MM.1S (cell line): ENCODE data around the gene CTNNA3.

ENCODE experiments used
- DNase-seq: peaks from one replicate; pipeline ENCODE4 v3.0.0-alpha.2; 2015
- H2AFZ ChIP-seq: fragments of 300-600 bp; sonication (generic); 2 replicates; pipeline ENCODE4 v1.6.0; 2016; ENCODE audit warnings: antibody characterized with exemption, low read length
- H3F3A ChIP-seq: fragments of 300-600 bp; sonication (generic); 2 replicates; pipeline ENCODE4 v1.6.1; 2016; ENCODE audit warnings: mild to moderate bottlenecking, antibody characterized with exemption, low read length, moderate library complexity, mixed read lengths; ENCODE audit not compliant: insufficient read depth
- H3K27ac ChIP-seq: fragments of 300-600 bp; sonication (generic); 2 replicates; pipeline ENCODE4 v1.5.1; 2016; ENCODE audit warnings: mild to moderate bottlenecking, low read length
- H3K27me3 ChIP-seq: fragments of 300-600 bp; sonication (generic); replicated peaks from 2 replicates; pipeline ENCODE4 v1.6.0; 2016; ENCODE audit warnings: low read length; ENCODE audit not compliant: insufficient read depth
- H3K36me3 ChIP-seq: fragments of 300-600 bp; sonication (generic); replicated peaks from 2 replicates; pipeline ENCODE4 v1.6.1; 2016; ENCODE audit warnings: mild to moderate bottlenecking, low read length, mixed read lengths; ENCODE audit not compliant: insufficient read depth
- H3K4me1 ChIP-seq: fragments of 300-600 bp; sonication (generic); 2 replicates; pipeline ENCODE4 v1.6.1; 2016; ENCODE audit warnings: low read length, mixed read lengths
- H3K4me2 ChIP-seq: fragments of 300-600 bp; sonication (generic); 2 replicates; pipeline ENCODE4 v1.6.0; 2016; ENCODE audit warnings: low read depth, low read length
- H3K4me3 ChIP-seq: fragments of 300-600 bp; sonication (generic); 2 replicates; pipeline ENCODE4 v1.5.1; 2016; ENCODE audit warnings: low read length, mixed read lengths
- H3K79me2 ChIP-seq: fragments of 300-600 bp; sonication (generic); 2 replicates; pipeline ENCODE4 v1.6.1; 2016; ENCODE audit warnings: mixed run types, low read length, mixed read lengths
- H3K9ac ChIP-seq: fragments of 300-600 bp; sonication (generic); 2 replicates; pipeline ENCODE4 v1.6.1; 2016; ENCODE audit warnings: low read length, mixed read lengths
- H3K9me2 ChIP-seq: fragments of 300-600 bp; sonication (generic); replicated peaks from 2 replicates; pipeline ENCODE4 v1.6.1; 2016; ENCODE audit warnings: mild to moderate bottlenecking, low read length, mixed read lengths; ENCODE audit not compliant: insufficient read depth
- H3K9me3 ChIP-seq: fragments of 300-600 bp; sonication (generic); replicated peaks from 2 replicates; pipeline ENCODE4 v1.6.1; 2016; ENCODE audit warnings: mild to moderate bottlenecking, low read length, mixed read lengths; ENCODE audit not compliant: insufficient read depth
- H4K20me1 ChIP-seq: fragments of 300-600 bp; sonication (generic); 2 replicates; pipeline ENCODE4 v1.6.1; 2016; ENCODE audit warnings: mild to moderate bottlenecking, low read length, moderate library complexity, mixed read lengths; ENCODE audit not compliant: insufficient read depth
- CTCF ChIP-seq: fragments of 300-600 bp; sonication (generic); IDR thresholded peaks from 2 replicates; pipeline ENCODE4 v1.5.1; 2016; ENCODE audit warnings: antibody characterized with exemption, low read length, mixed read lengths
- EZH2 ChIP-seq: fragments of 300-600 bp; sonication (generic); optimal IDR thresholded peaks from 2 replicates; pipeline ENCODE3; 2017; ENCODE audit warnings: low read depth, mild to moderate bottlenecking, antibody characterized with exemption, low read length, mixed read lengths
- EZH2phosphoT487 ChIP-seq: fragments of 300-600 bp; sonication (generic); IDR thresholded peaks from 2 replicates; pipeline ENCODE4 v1.6.1; 2018; ENCODE audit warnings: antibody characterized with exemption, low read length

CTNNA3 gene

GRCh38 chr10:67284589-67284988 is 411.4 kb downstream of the CTNNA3 start:
- no peaks in the 10 kb centered on the region for H4K20me1 ChIP-seq
- no peaks in the 10 kb centered on the region for H3K9me3 ChIP-seq
- no peak overlapping the region for H3K4me2 ChIP-seq
- no peaks in the 10 kb centered on the region for H3K9me2 ChIP-seq
- no peak overlapping the region for H2AFZ ChIP-seq
- H3K27me3 ChIP-seq: no peaks in the 10 kb centered on the region
- no peaks in the 10 kb centered on the region for H3K4me1 ChIP-seq
- H3K36me3 ChIP-seq: no peaks in the 10 kb centered on the region
- H3K79me2 ChIP-seq: no peaks in the 10 kb centered on the region
- no peak overlapping the region for H3K9ac ChIP-seq
- no peak overlapping the region for H3K4me3 ChIP-seq
- H3F3A ChIP-seq: no peaks in the 10 kb centered on the region
- H3K27ac ChIP-seq: no peak overlapping the region
- TF ChIP-seq CTCF (no peak), EZH2 (no peak), EZH2phosphoT487 (no peak)
- DNase-seq: no peak

GRCh38 chr10:67282871-67283270 is 413.1 kb downstream of the CTNNA3 start:
- no peak overlapping the region for H2AFZ ChIP-seq
- no peaks in the 10 kb centered on the region for H3F3A ChIP-seq
- no peak overlapping the region for H3K9ac ChIP-seq
- no peak overlapping the region for H3K27ac ChIP-seq
- no peaks in the 10 kb centered on the region for H3K27me3 ChIP-seq
- no peaks in the 10 kb centered on the region for H3K4me1 ChIP-seq
- no peak for DNase-seq
- no peak for TF ChIP-seq EZH2
- no peak for TF ChIP-seq EZH2phosphoT487
- no peak for TF ChIP-seq CTCF
- H3K9me3 ChIP-seq: no peaks in the 10 kb centered on the region
- no peaks in the 10 kb centered on the region for H3K36me3 ChIP-seq
- no peaks in the 10 kb centered on the region for H3K9me2 ChIP-seq
- no peaks in the 10 kb centered on the region for H3K79me2 ChIP-seq
- no peak overlapping the region for H3K4me2 ChIP-seq
- no peaks in the 10 kb centered on the region for H4K20me1 ChIP-seq
- H3K4me3 ChIP-seq: no peak overlapping the region

- no peak for TF ChIP-seq CTCF
- no peak for TF ChIP-seq EZH2
- H3K9ac ChIP-seq: no peak overlapping the region
- H4K20me1 ChIP-seq: no peaks in the 10 kb centered on the region
- H3K4me3 ChIP-seq: no peak overlapping the region
- H2AFZ ChIP-seq: no peak overlapping the region
- H3K9me3 ChIP-seq: no peaks in the 10 kb centered on the region
- H3K4me2 ChIP-seq: no peak overlapping the region
- no peaks in the 10 kb centered on the region for H3K79me2 ChIP-seq
- H3K4me1 ChIP-seq: no peaks in the 10 kb centered on the region
- H3K36me3 ChIP-seq: no peaks in the 10 kb centered on the region
- no peaks in the 10 kb centered on the region for H3K9me2 ChIP-seq
- no peak overlapping the region for H3K27ac ChIP-seq
- no peak for DNase-seq
- no peaks in the 10 kb centered on the region for H3K27me3 ChIP-seq
- H3F3A ChIP-seq: no peaks in the 10 kb centered on the region
These were observed 415.6 kb downstream of the CTNNA3 start for GRCh38 chr10:67280405-67280804.

GRCh38 chr10:67277402-67277801 is 418.6 kb downstream of the CTNNA3 start:
- H3F3A ChIP-seq: no peaks in the 10 kb centered on the region
- H3K9me2 ChIP-seq: no peaks in the 10 kb centered on the region

More at GRCh38 chr10:67277402-67277801, 418.6 kb downstream of the CTNNA3 start:
- Histone ChIP-seq H3K9me3 (no peaks in the 10 kb centered on the region), H3K36me3 (no peaks in the 10 kb centered on the region), H3K27me3 (no peaks in the 10 kb centered on the region), H3K9ac (no peak overlapping the region), H3K4me3 (no peak overlapping the region), H3K4me1 (no peaks in the 10 kb centered on the region), H3K27ac (no peak overlapping the region), H4K20me1 (no peaks in the 10 kb centered on the region), H2AFZ (no peak overlapping the region), H3K4me2 (no peak overlapping the region), H3K79me2 (no peaks in the 10 kb centered on the region)
- DNase-seq: no peak
- TF ChIP-seq EZH2: no peak
- TF ChIP-seq CTCF: no peak
- no peak for TF ChIP-seq EZH2phosphoT487
